Fibroblast of skin of left biceps (primary cell): Measurements from ENCODE around the gene KRT73.

Source experiments
- DNase-seq, 2 experiments: peaks; one replicate each; pipeline ENCODE4 v3.0.0-alpha.2; 2013; ENCODE audit warnings: low read depth in 2 of 2

The KRT73 gene

DNA sequence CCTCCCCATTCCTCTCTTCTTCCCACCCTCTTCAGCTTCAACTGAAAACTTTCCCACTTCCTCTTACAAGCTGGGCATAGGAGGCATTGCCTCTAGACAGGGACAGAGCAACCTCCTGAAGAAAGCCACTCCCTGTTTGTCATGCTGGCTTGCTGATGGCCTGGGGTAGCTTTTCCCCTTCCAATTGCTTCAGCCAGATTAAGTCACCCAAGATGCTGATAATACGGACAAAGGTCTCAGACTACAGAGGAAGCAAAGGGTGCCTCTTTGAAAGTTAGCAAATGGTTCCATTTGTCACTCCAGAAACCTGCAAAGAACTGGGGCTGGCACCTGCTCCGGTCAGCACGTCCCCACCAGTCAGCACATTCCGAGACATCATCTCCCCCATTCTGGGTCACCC is 27.6 kb upstream of the KRT73 start:
- DNase-seq, result no peak

GRCh38 chr12:52645120-52645761 is 26.9 kb upstream of the KRT73 start:
- DNase-seq, result no peak

GRCh38 chr12:52644078-52644415 is 25.7 kb upstream of the KRT73 start:
- DNase-seq, result no peak

GRCh38 chr12:52643233-52644077 is 25.1 kb upstream of the KRT73 start:
- DNase-seq, result no peak

GRCh38 chr12:52641468-52641867 is 23.1 kb upstream of the KRT73 start:
- no peak for DNase-seq

DNA sequence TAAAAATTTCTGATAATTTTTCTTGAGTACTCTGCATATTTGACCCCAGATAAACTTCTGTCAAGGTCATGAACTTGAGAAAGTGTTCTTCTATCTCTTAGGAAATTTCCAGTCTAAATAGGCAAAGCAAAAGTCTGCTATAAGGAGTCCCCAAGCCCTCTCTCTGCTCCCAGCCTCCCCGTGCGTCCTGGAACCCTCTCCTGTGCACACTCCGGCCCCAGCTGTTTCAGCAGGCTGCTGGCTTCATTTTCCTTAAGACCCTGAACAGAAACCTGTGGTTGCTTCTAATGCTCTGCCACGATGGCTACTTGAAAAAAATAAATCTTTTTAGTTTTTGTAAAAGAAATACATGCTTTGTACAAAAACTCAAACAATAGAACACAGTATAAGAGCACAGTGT is 18.9 kb upstream of the KRT73 start:
- DNase-seq, result no peak

GRCh38 chr12:52636592-52637258 is 18.4 kb upstream of the KRT73 start:
- peak in 1 of 2 experiments; percentile 1 for DNase-seq

DNA sequence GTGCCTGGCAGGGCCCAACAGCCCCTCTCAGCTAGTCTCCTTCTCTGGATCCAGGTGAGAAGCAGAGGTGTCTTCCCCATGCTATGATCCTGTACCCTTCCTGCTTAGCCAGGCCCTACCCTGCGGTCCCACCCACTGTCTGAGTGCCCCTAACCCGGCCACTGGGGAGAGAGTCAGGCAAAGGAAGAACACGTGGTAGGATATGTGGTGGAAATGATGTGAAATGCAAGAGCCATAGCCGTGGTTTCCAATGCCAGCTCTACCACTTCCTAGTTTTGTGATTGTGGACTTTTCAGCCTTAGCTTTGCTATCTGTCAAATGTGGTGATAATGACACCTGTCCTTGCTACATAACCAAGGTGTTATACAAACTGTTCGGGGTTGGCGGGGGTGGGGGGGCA is 17.8 kb upstream of the KRT73 start:
- no peak for DNase-seq

DNA sequence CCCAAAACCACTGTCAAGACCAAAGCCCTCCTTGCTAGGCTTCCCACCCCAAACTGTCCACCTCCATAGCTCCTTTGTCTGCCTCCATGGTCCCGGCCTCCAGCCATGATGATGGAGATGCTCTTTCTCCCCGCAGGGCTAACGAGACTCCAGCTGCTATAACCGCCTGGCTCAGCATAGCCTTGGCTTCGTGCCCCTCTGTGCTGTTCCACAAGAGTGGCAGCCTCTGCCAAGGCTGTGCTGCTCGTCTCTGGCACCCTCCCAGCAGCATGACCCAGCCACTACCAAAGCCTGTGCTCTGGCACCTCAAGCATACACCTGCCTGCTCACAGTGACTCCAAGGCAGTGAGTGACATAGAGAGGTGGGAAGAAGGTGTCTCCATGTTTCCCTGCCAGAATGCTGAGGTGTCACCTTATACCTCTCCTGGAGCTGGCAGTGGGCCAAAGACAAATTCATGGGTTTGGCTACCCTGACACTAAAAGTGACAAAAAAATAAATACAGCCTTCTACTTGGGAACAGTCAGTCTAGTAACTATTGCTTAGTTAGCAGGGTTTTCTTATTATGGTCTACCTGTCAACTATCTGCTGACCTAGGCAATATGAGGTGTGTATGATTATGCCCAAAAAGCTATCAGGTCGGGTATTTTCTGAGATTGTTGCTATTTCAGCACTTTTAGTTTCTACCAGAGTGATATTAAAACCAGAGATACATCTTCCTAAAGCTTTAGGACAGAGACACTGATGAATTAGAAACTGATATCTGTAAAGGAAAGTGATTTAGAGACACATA is 16.1 kb upstream of the KRT73 start:
- DNase-seq, result no peak

GRCh38 chr12:52633383-52633782 is 15.0 kb upstream of the KRT73 start:
- no peak for DNase-seq

DNA sequence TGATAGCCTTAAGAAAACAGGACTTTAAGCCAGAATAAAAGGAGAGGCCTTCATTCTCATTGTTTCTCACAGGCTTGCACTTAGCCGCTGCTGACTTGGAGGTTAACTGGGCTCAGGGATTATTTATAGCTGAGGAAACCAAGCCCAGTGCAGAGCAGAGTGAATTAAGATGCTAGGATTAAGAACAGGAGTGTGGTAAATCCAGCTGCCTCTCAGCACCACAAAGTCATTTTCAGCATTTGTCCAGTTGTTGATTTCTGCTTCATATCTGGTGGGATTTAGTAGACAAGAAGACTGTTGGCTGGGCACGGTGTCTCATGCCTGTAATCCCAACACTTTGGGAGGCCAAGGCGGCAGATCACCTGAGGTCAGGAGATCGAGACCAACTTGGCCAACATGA is 14.3 kb upstream of the KRT73 start:
- DNase-seq, result no peak

GRCh38 chr12:52631676-52632459 is 13.5 kb upstream of the KRT73 start:
- DNase-seq, result no peak

DNA sequence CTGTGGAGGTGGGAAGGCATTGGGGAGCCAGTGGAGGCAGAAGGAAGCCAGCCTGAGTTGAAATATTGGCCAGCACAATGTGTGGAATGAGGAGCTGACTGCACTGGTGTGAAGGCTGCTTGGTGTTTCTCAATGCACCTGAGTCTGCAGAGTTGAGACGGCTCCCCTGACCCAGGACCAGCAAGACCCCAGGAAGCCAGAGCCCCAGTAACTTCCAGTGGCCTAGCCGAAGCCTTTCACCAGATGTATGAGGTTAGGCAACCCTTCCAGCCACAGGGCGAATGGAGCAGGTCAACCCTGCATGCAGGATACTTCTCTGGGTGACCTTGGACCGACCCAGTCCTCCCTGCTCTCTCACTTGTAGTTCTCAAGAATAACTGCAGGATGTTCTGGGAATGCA is 12.9 kb upstream of the KRT73 start:
- no peak for DNase-seq

- DNase-seq, result no peak
Measured at GRCh38 chr12:52630599-52631200, 12.3 kb upstream of the KRT73 start.

GRCh38 chr12:52630008-52630500 is 11.7 kb upstream of the KRT73 start:
- DNase-seq, result no peak

GRCh38 chr12:52629281-52630007 is 11.1 kb upstream of the KRT73 start:
- no peak for DNase-seq

- no peak for DNase-seq
Measured at GRCh38 chr12:52628841-52629240, 10.5 kb upstream of the KRT73 start.

- DNase-seq, result no peak
Measured at GRCh38 chr12:52628111-52628507, 9.8 kb upstream of the KRT73 start.

GRCh38 chr12:52627395-52628110 is 9.2 kb upstream of the KRT73 start:
- DNase-seq, result no peak
